ENCODE results near the gene TUBB1. TPM values are rescaled to one million over a fixed set of nuclear protein-coding genes. Genes with fewer than 3 reads are reported as not detected.

The TUBB1 gene
- total and polyA plus RNA-seq, 8 donors, result 0.04 to 1.2 (median 0.14) TPM; not detected in 1

DNA sequence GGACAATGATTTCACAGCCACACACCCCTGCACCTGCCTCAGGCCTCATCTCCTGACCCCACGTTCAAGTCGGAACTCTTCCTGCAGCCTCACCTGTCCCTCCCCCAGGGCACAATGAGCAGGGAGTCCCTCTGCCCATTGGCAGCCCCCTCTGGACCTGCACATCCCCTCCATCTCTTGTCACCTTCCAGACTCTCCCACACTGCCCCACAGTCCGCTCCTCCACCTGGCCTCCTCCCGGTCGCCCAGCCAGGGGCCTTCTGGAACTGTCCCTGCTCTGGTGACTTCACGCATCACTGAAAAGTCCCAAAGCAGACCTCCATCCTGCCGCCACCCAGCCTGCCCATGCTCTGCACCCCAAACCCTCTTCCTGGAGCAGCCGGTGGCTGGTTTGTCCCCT, 16.8 kb upstream of the TUBB1 start:
- H3K9me3 ChIP-seq, result no peaks in the 10 kb centered on the region
- WGBS, 2 donors, result 82 to 94% methylated on average over 7 to 8 of the region's 8 CpGs
- intact Hi-C loops (cut with DNase I), result no loop called here
- no peak for FAIRE-seq
- no peak for ATAC-seq
- H3K4me1 ChIP-seq, result peaks cover 5 to 12% (median 11%) of the 10 kb centered on the region in 3 donors
- no peak overlapping the region for H3K27ac ChIP-seq
- peaks cover 0 to 13% (median 0%) of the 10 kb centered on the region in 3 donors for H3K36me3 ChIP-seq
- H3K27me3 ChIP-seq, result no peaks in the 10 kb centered on the region
- H3K4me3 ChIP-seq, result no peak overlapping the region
- DNase-seq, result peak in 1 of 6 donors; percentile 36
- TF ChIP-seq, protein P1, sequence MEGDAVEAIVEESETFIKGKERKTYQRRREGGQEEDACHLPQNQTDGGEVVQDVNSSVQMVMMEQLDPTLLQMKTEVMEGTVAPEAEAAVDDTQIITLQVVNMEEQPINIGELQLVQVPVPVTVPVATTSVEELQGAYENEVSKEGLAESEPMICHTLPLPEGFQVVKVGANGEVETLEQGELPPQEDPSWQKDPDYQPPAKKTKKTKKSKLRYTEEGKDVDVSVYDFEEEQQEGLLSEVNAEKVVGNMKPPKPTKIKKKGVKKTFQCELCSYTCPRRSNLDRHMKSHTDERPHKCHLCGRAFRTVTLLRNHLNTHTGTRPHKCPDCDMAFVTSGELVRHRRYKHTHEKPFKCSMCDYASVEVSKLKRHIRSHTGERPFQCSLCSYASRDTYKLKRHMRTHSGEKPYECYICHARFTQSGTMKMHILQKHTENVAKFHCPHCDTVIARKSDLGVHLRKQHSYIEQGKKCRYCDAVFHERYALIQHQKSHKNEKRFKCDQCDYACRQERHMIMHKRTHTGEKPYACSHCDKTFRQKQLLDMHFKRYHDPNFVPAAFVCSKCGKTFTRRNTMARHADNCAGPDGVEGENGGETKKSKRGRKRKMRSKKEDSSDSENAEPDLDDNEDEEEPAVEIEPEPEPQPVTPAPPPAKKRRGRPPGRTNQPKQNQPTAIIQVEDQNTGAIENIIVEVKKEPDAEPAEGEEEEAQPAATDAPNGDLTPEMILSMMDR (IDR thresholded peaks at IDR 0.05), result no peak

DNA sequence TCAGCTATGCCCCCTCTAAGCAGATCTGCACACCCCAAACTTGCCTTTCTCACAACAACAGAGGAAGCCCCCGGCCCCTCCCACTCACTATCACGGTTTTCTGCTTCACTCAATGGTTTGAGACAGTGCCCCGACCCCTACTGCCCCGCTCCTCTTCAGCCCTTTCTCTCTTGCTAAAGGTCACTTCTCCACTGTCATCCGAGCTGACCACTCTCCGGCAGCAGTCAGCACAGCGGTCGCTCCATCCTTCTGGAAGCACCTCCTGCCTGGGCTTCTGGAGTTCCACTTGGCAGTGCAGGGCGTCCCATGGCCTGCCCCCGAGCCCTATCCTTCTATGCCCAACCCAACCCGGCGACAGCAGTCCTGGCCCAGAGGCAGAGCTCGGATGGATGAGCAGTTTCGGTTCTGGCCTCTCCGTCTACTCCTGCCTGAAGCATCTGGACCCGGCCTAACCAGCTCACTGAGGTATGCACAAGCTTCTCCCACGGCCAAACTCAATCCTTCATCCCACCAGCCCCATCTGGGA, 16.3 kb upstream of the TUBB1 start:
- H3K4me1 ChIP-seq, result peaks cover 5 to 12% (median 11%) of the 10 kb centered on the region in 3 donors
- no peak for FAIRE-seq
- H3K27ac ChIP-seq, result no peak overlapping the region
- intact Hi-C loops (cut with DNase I), result no loop called here
- peak in 1 of 6 donors; percentile 50 for DNase-seq
- TF ChIP-seq, protein P1 (IDR thresholded peaks at IDR 0.05), result no peak
- WGBS, 2 donors, result 88 to 93% methylated on average over 17 of the region's 17 CpGs
- H3K36me3 ChIP-seq, result peaks cover 0 to 8% (median 0%) of the 10 kb centered on the region in 3 donors
- H3K4me3 ChIP-seq, result no peak overlapping the region
- no peaks in the 10 kb centered on the region for H3K27me3 ChIP-seq
- no peak for ATAC-seq
- no peaks in the 10 kb centered on the region for H3K9me3 ChIP-seq

DNA sequence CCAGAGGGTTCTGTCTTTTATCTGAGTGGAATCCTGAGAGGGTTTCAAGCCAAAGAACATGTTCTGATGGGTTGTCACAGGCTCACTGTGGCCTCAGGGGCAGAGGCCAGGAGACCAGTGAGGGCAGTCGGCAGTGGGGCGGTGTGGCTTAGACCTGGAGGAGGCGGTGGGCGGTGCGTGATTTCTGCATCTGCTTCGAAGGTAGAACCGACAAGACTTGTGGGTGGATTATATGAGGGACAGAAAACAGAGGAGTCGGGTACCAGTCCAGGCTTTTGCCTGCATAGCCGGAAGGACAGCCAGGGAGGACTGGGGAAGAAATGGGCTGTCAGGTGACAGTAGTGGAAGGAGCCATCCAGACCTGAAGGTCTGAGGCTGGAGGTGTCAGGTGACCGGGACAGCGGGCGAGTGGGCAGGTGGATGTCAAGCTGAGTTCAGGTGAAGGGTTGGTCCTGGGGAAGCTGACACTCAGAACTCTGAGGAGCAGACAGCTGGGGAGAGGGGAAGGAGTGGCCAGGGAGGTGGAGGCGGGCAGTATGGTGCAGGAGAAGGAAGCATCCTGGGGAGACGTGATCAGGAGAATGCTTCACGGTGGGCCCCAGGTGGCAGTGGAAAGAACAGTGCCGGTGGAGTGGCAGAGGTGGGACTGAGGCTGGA, 15.3 kb upstream of the TUBB1 start:
- FAIRE-seq, result no peak
- intact Hi-C loops (cut with DNase I), result no loop called here
- ATAC-seq, result no peak
- H3K4me3 ChIP-seq, result peak overlapping the region in 1 of 4 donors; percentile 7
- H3K27me3 ChIP-seq, result no peaks in the 10 kb centered on the region
- TF ChIP-seq, protein P1 (IDR thresholded peaks at IDR 0.05), result no peak
- H3K36me3 ChIP-seq, result peaks cover 0 to 5% (median 0%) of the 10 kb centered on the region in 3 donors
- peaks cover 5 to 12% (median 11%) of the 10 kb centered on the region in 3 donors for H3K4me1 ChIP-seq
- H3K27ac ChIP-seq, result peak overlapping the region in 1 of 4 donors; percentile 84
- WGBS, 2 donors, result 82 to 83% methylated on average over 16 of the region's 16 CpGs
- H3K9me3 ChIP-seq, result no peaks in the 10 kb centered on the region
- DNase-seq, result peak in 1 of 6 donors; percentile 53

DNA sequence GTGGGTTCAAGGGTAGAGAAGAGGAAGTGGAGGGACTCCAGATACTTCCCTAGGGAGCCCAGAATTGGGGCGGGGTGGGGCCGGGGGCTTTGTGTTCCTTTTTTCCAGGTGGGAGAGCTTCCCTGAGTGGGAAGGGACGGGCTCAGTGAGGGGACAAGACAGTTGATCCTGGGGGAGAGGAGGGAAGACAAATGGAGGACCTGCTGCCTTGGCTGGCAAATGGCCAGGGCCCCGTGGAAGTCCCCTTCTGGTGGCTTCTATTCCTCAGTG, 14.8 kb upstream of the TUBB1 start:
- intact Hi-C loops (cut with DNase I), result no loop called here
- Histone ChIP-seq H3K27me3 (no peaks in the 10 kb centered on the region), H3K9me3 (no peaks in the 10 kb centered on the region), H3K4me1 (peaks cover 5 to 12% (median 11%) of the 10 kb centered on the region in 3 donors), H3K36me3 (peaks cover 0 to 5% (median 0%) of the 10 kb centered on the region in 3 donors), H3K27ac (peak overlapping the region in 2 of 4 donors; percentile 74 to 84), H3K4me3 (peak overlapping the region in 1 of 4 donors; percentile 7)
- WGBS, 2 donors, result 61 to 73% methylated on average over 4 of the region's 4 CpGs
- TF ChIP-seq, protein P1 (IDR thresholded peaks at IDR 0.05), result no peak
- FAIRE-seq (no peak), DNase-seq (peak in 2 of 6 donors; percentile 65 to 68), ATAC-seq (no peak)
